ENCODE measurements around the gene GUK1. TPM values are rescaled to one million over a fixed set of nuclear protein-coding genes. Genes with fewer than 3 reads are reported as not detected.

Gene GUK1
- total RNA-seq, 2 experiments from 2014 or later = 154 to 197 TPM

DNA sequence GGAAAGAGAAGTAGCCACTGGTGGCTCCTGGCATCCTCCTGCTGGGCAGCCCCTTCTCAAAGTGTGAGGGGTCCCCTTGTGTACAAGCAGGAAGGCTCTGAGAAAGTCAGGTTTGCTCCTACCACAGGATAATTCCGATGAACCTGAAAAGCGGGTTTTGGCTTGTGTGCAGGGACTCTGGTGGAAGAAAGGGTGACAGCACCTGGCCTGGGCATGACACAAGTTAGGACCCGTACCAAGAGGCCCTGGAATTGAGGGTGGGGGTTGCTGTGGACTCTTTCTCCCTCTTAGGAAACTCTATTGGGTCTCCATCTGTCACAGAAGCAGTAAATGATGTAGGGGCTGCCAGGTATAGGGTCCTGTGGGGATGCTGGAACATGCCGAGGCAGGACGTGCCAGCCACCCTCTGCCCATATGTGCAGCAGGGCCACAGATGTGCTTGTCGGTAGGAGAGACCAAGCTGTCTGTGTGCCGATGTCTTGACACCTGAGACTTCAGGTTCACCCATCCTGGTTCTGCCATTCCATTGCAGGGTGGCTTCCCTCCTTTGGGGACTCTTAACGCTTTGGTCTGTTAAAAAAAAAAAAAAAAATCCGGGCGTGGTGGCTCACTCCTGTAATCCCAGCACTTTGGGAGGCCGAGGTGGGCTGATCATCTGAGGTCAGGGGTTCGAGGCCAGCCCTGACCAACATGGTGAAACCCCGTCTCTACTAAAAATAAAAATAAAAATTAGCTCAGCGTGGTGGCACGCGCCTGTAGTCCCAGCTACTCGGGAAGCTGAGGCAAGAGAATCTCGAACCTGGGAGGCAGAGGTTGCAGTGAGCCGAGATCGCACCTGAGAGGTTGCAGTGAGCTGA, 46.8 kb upstream of the GUK1 start:
- POLR2A ChIA-PET = interaction anchor here (0.6 to 0.7 kb wide), 2 partner anchors 60 to 363 kb away, joined by 3 to 4 read pairs; no protein-coding TSS in a partner anchor
- no peak overlapping the region for H2AFZ ChIP-seq (ENCODE audit: low read length)
- BruUV-seq (replicated peaks) = no TSS peak
- no peaks in the 10 kb centered on the region for H3K9me2 ChIP-seq (ENCODE audit: insufficient read depth, low read length)
- peaks cover 43% of the 10 kb centered on the region for H4K20me1 ChIP-seq (ENCODE audit: insufficient read depth, low read length)
- intact Hi-C loops (cut with micrococcal nuclease; ENCODE audit: unreplicated experiment) = no loop called here
- no peak overlapping the region for H3K27ac ChIP-seq (ENCODE audit: low read depth, low read length, poor library complexity, severe bottlenecking)
- no peak overlapping the region for H3K4me3 ChIP-seq (ENCODE audit: low read depth, low read length, poor library complexity, severe bottlenecking)
- CTCF ChIA-PET (ENCODE audit: unreplicated experiment) = no interaction called here
- no peak for TF ChIP-seq EZH2phosphoT487 (IDR thresholded peaks at IDR 0.05; ENCODE audit: borderline replicate concordance, low read depth, low read length)
- TF ChIP-seq, protein P1, sequence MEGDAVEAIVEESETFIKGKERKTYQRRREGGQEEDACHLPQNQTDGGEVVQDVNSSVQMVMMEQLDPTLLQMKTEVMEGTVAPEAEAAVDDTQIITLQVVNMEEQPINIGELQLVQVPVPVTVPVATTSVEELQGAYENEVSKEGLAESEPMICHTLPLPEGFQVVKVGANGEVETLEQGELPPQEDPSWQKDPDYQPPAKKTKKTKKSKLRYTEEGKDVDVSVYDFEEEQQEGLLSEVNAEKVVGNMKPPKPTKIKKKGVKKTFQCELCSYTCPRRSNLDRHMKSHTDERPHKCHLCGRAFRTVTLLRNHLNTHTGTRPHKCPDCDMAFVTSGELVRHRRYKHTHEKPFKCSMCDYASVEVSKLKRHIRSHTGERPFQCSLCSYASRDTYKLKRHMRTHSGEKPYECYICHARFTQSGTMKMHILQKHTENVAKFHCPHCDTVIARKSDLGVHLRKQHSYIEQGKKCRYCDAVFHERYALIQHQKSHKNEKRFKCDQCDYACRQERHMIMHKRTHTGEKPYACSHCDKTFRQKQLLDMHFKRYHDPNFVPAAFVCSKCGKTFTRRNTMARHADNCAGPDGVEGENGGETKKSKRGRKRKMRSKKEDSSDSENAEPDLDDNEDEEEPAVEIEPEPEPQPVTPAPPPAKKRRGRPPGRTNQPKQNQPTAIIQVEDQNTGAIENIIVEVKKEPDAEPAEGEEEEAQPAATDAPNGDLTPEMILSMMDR (conservative IDR thresholded peaks at IDR 0.05; ENCODE audit: low read length) = no peak
- peaks cover 98% of the 10 kb centered on the region for H3K36me3 ChIP-seq (ENCODE audit: insufficient read depth, low read length)
- H3K9me3 ChIP-seq (ENCODE audit: low read length) = peaks cover 25% of the 10 kb centered on the region
- DNase-seq (ENCODE audit: low spot score) = no peak
- peaks cover 25% of the 10 kb centered on the region for H3K4me1 ChIP-seq (ENCODE audit: insufficient read depth, low read length, poor library complexity, severe bottlenecking)
- peaks cover 88% of the 10 kb centered on the region for H3K79me2 ChIP-seq (ENCODE audit: insufficient read depth, low read depth, low read length)
- H3K4me2 ChIP-seq (ENCODE audit: low read length) = no peak overlapping the region

GRCh38 chr1:228094432-228095016, 45.6 kb upstream of the GUK1 start:
- H4K20me1 ChIP-seq (ENCODE audit: insufficient read depth, low read length) = peaks cover 31% of the 10 kb centered on the region
- peak; percentile 40 for DNase-seq (ENCODE audit: low spot score)
- H3K4me1 ChIP-seq (ENCODE audit: insufficient read depth, low read length, poor library complexity, severe bottlenecking) = peaks cover 13% of the 10 kb centered on the region
- no peak overlapping the region for H3K27ac ChIP-seq (ENCODE audit: low read depth, low read length, poor library complexity, severe bottlenecking)
- H3K9me2 ChIP-seq (ENCODE audit: insufficient read depth, low read length) = no peaks in the 10 kb centered on the region
- peaks cover 25% of the 10 kb centered on the region for H3K9me3 ChIP-seq (ENCODE audit: low read length)
- TF ChIP-seq EZH2phosphoT487 (IDR thresholded peaks at IDR 0.05; ENCODE audit: borderline replicate concordance, low read depth, low read length) = no peak
- TF ChIP-seq, protein P1 (conservative IDR thresholded peaks at IDR 0.05; ENCODE audit: low read length) = no peak
- no peak overlapping the region for H3K4me2 ChIP-seq (ENCODE audit: low read length)
- TSS peak; percentile 60 for BruUV-seq (replicated peaks)
- H3K36me3 ChIP-seq (ENCODE audit: insufficient read depth, low read length) = peaks cover 98% of the 10 kb centered on the region
- no peak overlapping the region for H3K4me3 ChIP-seq (ENCODE audit: low read depth, low read length, poor library complexity, severe bottlenecking)
- H3K79me2 ChIP-seq (ENCODE audit: insufficient read depth, low read depth, low read length) = peaks cover 76% of the 10 kb centered on the region
- intact Hi-C loops (cut with micrococcal nuclease; ENCODE audit: unreplicated experiment) = no loop called here
- CTCF ChIA-PET (ENCODE audit: unreplicated experiment) = no interaction called here
- POLR2A ChIA-PET = no interaction called here
- H2AFZ ChIP-seq (ENCODE audit: low read length) = no peak overlapping the region

GRCh38 chr1:228095161-228095560, 44.9 kb upstream of the GUK1 start:
- Histone ChIP-seq H4K20me1 (ENCODE audit: insufficient read depth, low read length) (peaks cover 26% of the 10 kb centered on the region), H3K36me3 (ENCODE audit: insufficient read depth, low read length) (peaks cover 100% of the 10 kb centered on the region), H3K9me3 (ENCODE audit: low read length) (peaks cover 25% of the 10 kb centered on the region), H3K4me1 (ENCODE audit: insufficient read depth, low read length, poor library complexity, severe bottlenecking) (peaks cover 7% of the 10 kb centered on the region), H3K79me2 (ENCODE audit: insufficient read depth, low read depth, low read length) (peaks cover 69% of the 10 kb centered on the region), H2AFZ (ENCODE audit: low read length) (no peak overlapping the region), H3K4me2 (ENCODE audit: low read length) (no peak overlapping the region), H3K9me2 (ENCODE audit: insufficient read depth, low read length) (no peaks in the 10 kb centered on the region), H3K4me3 (ENCODE audit: low read depth, low read length, poor library complexity, severe bottlenecking) (no peak overlapping the region), H3K27ac (ENCODE audit: low read depth, low read length, poor library complexity, severe bottlenecking) (no peak overlapping the region)
- intact Hi-C loops (cut with micrococcal nuclease; ENCODE audit: unreplicated experiment) = no loop called here
- TF ChIP-seq, protein P1 (conservative IDR thresholded peaks at IDR 0.05; ENCODE audit: low read length) = no peak
- no peak for TF ChIP-seq EZH2phosphoT487 (IDR thresholded peaks at IDR 0.05; ENCODE audit: borderline replicate concordance, low read depth, low read length)
- BruUV-seq (replicated peaks) = no TSS peak
- DNase-seq (ENCODE audit: low spot score) = no peak
- POLR2A ChIA-PET = interaction anchor here (0.6 kb wide), 1 partner anchor 361 kb away, joined by 9 read pairs; no protein-coding TSS in a partner anchor
- CTCF ChIA-PET (ENCODE audit: unreplicated experiment) = no interaction called here
